H1 (cell line): ENCODE data around the gene SNAP29. TPM values are rescaled to one million over a fixed set of nuclear protein-coding genes. Genes with fewer than 3 reads are reported as not detected.

Experiments used
- CHD7 ChIP-seq: fragments of 300-600 bp; sonication (generic); IDR thresholded peaks from 2 replicates; pipeline ENCODE4 v1.7.1; 2012; ENCODE audit warnings: low read length, moderate library complexity, mild to moderate bottlenecking, inconsistent platforms; ENCODE audit not compliant: insufficient replicate concordance
- GTF2F1 ChIP-seq: IDR thresholded peaks from 2 replicates; pipeline ENCODE4 v1.6.1; 2012; ENCODE audit warnings: low read depth, low read length, improper control_type of control experiment, borderline replicate concordance
- NRF1 ChIP-seq: IDR thresholded peaks from 2 replicates; pipeline ENCODE4 v1.6.1; 2011; ENCODE audit warnings: mild to moderate bottlenecking, low read depth, low read length, improper control_type of control experiment
- RFX5 ChIP-seq: IDR thresholded peaks from 2 replicates; pipeline ENCODE4 v1.6.1; 2011; ENCODE audit warnings: low read depth, low read length, improper control_type of control experiment, borderline replicate concordance
- SAP30 ChIP-seq: fragments of 300-600 bp; sonication (generic); IDR thresholded peaks from 2 replicates; pipeline ENCODE4 v1.7.1; 2012; ENCODE audit warnings: low read length, moderate library complexity, mild to moderate bottlenecking, inconsistent platforms; ENCODE audit not compliant: insufficient read depth, insufficient replicate concordance
- SIN3A ChIP-seq, 2 experiments: IDR thresholded peaks in 1 of 2; conservative IDR thresholded peaks in 1 of 2; 2 replicates each; pipeline ENCODE4 v1.6.1; 2011 to 2012; ENCODE audit warnings: low read length in 2 of 2, improper control_type of control experiment in 1 of 2, low read depth in 1 of 2, mild to moderate bottlenecking in 1 of 2
- SIRT6 ChIP-seq: IDR thresholded peaks from one replicate; pipeline ENCODE4 v1.7.1; 2012; ENCODE audit warnings: low read length, inconsistent platforms
- SP2 ChIP-seq: IDR thresholded peaks from 2 replicates; pipeline ENCODE4 v1.6.1; 2012; ENCODE audit warnings: mild to moderate bottlenecking, low read length, inconsistent platforms
- SUZ12 ChIP-seq: fragments of 200-600 bp; sonication (generic); IDR thresholded peaks from 2 replicates; pipeline ENCODE4 v1.6.1; 2012; ENCODE audit warnings: mild to moderate bottlenecking, inconsistent platforms, low read length, moderate library complexity, mixed read lengths
- ZNF274 ChIP-seq: IDR thresholded peaks from 2 replicates; pipeline ENCODE4 v1.7.0; 2012; ENCODE audit warnings: low read length, borderline replicate concordance; ENCODE audit errors: extremely low read depth
- polyA plus RNA-seq, 7 experiments: library from polyadenylated mRNA; depleted of rRNA in 3 of 7; stranded (reverse) in 5 of 7; unstranded in 2 of 7; fragments of >200 nt in 5 of 7; fragments of 200-250 nt in 2 of 7; gene quantifications; 1 replicate in 5 of 7; 2 replicates in 1 of 7; 4 replicates in 1 of 7; pipeline versions ENCODE4 v1.2.1 to v1.2.3, GENCODE V29; 2011 to 2013; ENCODE audit warnings: missing spikeins in 2 of 7, mixed read lengths in 2 of 7
- total RNA-seq: library from RNA; stranded (reverse); fragmentation: NEBNext Ultra II Directional; extraction: Animal tissue kit (Norgen Biotek cat#: 25700); gene quantifications from 2 replicates; pipeline ENCODE4 v1.2.1, GENCODE V29; 2021

SNAP29 gene
- total and polyA plus RNA-seq, 2 of the 8 experiments (the other 6 are each of a cell fraction or from before 2014, with no cell fraction given) = 11.8 to 15.0 TPM

- TF ChIP-seq CHD7 (no peak), SUZ12 (no peak), NRF1 (no peak), SAP30 (no peak), SP2 (no peak), RFX5 (no peak), ZNF274 (no peak), GTF2F1 (no peak), SIN3A (conservative IDR thresholded peaks at IDR 0.05 in 1 of 2, IDR thresholded peaks at IDR 0.05 in 1 of 2; ENCODE audit: low read depth in 1 of 2, low read length in 2 of 2) (peak in 1 of 2 experiments; percentile 79; a peak in 1 of 4 replicates), SIRT6 (no peak)
Measured at GRCh38 chr22:20885557-20886323, 26.9 kb downstream of the SNAP29 start (continued).
